GM12891 (cell line): ENCODE measurements around the gene FASTKD2. TPM values are rescaled to one million over a fixed set of nuclear protein-coding genes. Genes with fewer than 3 reads are reported as not detected.

ENCODE experiments used
- DNase-seq: peaks from one replicate; pipeline ENCODE4 v3.0.0; 2011; ENCODE audit warnings: low spot score; ENCODE audit not compliant: insufficient read length
- FAIRE-seq: peaks from 2 replicates; lab custom pipeline; 2011; peaks lifted over from hg19 to GRCh38; lab: Jason Lieb, UNC
- PAX5 ChIP-seq: IDR thresholded peaks from 2 replicates; pipeline ENCODE4 v1.6.1; 2011; ENCODE audit warnings: low read length, moderate library complexity, mild to moderate bottlenecking; ENCODE audit not compliant: insufficient read depth, severe bottlenecking
- POLR2A ChIP-seq: IDR thresholded peaks from 2 replicates; pipeline ENCODE4 v1.6.1; 2011; ENCODE audit warnings: low read depth, low read length, control low read depth
- POLR2AphosphoS5 ChIP-seq: IDR thresholded peaks from 2 replicates; pipeline ENCODE4 v1.6.1; 2011; ENCODE audit warnings: low read depth, low read length, control low read depth
- POU2F2 ChIP-seq: IDR thresholded peaks from 2 replicates; pipeline ENCODE4 v1.6.1; 2011; ENCODE audit warnings: low read depth, mild to moderate bottlenecking, control low read depth, low read length, moderate library complexity
- SPI1 ChIP-seq: IDR thresholded peaks from 2 replicates; pipeline ENCODE4 v1.6.1; 2011; ENCODE audit warnings: low read depth, low read length, control low read depth
- TAF1 ChIP-seq: IDR thresholded peaks from 2 replicates; pipeline ENCODE4 v1.6.1; 2011; ENCODE audit warnings: low read depth, low read length, control low read depth
- polyA plus RNA-seq: library from polyadenylated mRNA; unstranded; fragments of >200 nt; gene quantifications from one replicate; pipeline ENCODE4 v1.2.1, GENCODE V29; 2012; ENCODE audit warnings: low read depth, missing spikeins, inconsistent platforms; ENCODE audit not compliant: missing spikeins

FASTKD2 gene
- polyA plus RNA-seq, result 17.5 TPM

GRCh38 chr2:206765242-206766056, at the start of gene FASTKD2, which contains the start of gene MDH1B:
FASTKD2 (plus strand) TSS chr2:206765606; CDS start chr2:206766694, 1,088 bp downstream.
MDH1B (minus strand) TSS chr2:206765328; CDS start chr2:206765271, 57 bp downstream.
- TF ChIP-seq PAX5 (peak; percentile 45), POU2F2 (no peak), SPI1 (no peak), TAF1 (peak; percentile 96), POLR2A (peak; percentile 97), POLR2AphosphoS5 (peak; percentile 95)
- FAIRE-seq (peak; percentile 97), DNase-seq (peak; percentile 51)

GRCh38 chr2:206716623-206717022, 48.8 kb upstream of the FASTKD2 start:
- FAIRE-seq, result no peak
- DNase-seq, result no peak
- TF ChIP-seq POU2F2 (no peak), PAX5 (no peak), SPI1 (no peak), POLR2A (no peak), POLR2AphosphoS5 (no peak), TAF1 (no peak)

DNA sequence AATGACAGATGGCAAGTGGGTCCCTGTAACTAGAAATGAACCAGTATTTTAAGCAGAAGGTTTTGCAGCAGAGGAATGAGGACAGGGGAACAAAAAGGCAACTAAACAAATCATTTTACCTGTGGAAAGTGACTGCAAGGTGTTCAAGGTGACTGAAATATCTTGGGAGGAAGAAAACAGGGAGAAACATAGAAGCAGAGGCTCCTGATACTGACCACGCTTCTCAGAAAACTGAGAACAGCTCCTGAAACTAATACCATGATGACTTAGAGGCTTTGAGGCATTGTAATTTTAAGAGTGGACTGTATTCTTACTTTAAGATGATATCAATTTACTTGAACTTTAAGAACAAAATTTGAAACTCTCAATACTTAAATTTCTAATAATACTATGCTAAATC, 47.1 kb upstream of the FASTKD2 start, which contains the start of gene DYTN:
DYTN (minus strand) TSS at position 101 of the 400 bp plus-strand sequence. CDS start 117 bp downstream, outside the sequence.
- DNase-seq, result no peak
- FAIRE-seq, result no peak
- no peak for TF ChIP-seq TAF1
- no peak for TF ChIP-seq POLR2AphosphoS5
- no peak for TF ChIP-seq PAX5
- no peak for TF ChIP-seq POU2F2
- no peak for TF ChIP-seq SPI1
- no peak for TF ChIP-seq POLR2A

DNA sequence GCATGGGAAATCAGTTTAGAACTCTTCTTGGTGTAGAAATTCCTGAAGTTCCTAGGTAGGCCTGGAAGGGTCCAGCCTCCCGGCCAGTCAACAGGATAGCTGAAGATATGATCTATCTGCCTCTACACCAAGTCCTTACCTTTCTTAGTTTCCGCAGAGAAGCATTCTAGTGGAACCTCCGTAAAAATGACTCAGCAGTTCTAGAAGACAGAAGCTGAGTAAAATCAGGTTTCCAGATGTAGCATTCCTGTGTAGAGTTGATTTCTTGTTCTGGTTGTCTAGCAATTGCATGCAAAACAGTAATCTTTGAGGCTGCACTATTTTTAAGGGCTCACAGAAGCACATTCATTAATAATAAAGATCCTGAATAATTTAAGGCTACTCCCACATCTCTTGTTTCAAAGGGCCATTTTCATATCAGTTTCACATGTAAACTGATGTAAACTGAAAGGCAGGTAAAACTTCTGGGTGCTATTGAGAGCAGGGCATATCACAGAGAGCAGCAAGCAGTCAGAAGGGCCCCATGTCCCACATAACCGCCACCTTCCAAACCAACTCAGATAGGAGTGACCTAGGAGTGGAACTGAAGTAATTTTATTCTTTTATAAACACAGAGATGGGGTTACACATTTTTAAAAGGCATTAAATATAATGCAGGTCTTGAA, 44.0 kb upstream of the FASTKD2 start:
- no peak for FAIRE-seq

DNA sequence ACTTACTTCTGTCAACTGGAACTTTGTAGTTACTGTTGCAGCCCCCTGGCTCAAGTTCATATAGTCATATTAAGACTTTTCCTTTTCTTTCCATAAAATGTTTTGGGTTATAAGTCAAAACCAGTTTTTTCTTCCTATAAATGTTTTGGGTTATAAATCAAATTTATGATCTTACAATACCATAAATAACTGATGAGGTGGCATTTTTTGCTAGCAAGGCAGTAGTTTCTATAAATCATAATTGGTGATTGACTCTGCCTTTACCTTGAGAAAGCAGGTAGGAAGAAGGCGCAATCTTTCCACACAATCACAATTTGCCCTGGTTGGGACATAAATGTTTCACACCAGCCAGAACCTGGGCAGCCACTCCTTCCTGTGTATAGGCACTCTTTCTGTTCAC, 42.1 kb upstream of the FASTKD2 start:
- DNase-seq, result no peak
- TF ChIP-seq POU2F2 (no peak), PAX5 (no peak), POLR2A (no peak), POLR2AphosphoS5 (no peak), SPI1 (no peak), TAF1 (no peak)
- no peak for FAIRE-seq

More for the DNA sequence above, 44.0 kb upstream of the FASTKD2 start:
- DNase-seq, result no peak
- TF ChIP-seq TAF1 (no peak), POLR2A (no peak), POLR2AphosphoS5 (no peak), PAX5 (no peak), SPI1 (no peak)

- FAIRE-seq, result no peak
- TF ChIP-seq SPI1, result no peak
- no peak for TF ChIP-seq POLR2AphosphoS5
- no peak for TF ChIP-seq TAF1
- no peak for DNase-seq
Observed at GRCh38 chr2:206727287-206727686, 38.1 kb upstream of the FASTKD2 start.

GRCh38 chr2:206728277-206729199, 36.9 kb upstream of the FASTKD2 start:
- FAIRE-seq (no peak), DNase-seq (no peak)
- no peak for TF ChIP-seq POLR2A
- no peak for TF ChIP-seq POLR2AphosphoS5
- TF ChIP-seq TAF1, result no peak
- TF ChIP-seq PAX5, result no peak
- no peak for TF ChIP-seq POU2F2
- no peak for TF ChIP-seq SPI1

- no peak for FAIRE-seq
Observed at GRCh38 chr2:206733341-206733740, 32.1 kb upstream of the FASTKD2 start.

More at GRCh38 chr2:206733341-206733740, 32.1 kb upstream of the FASTKD2 start:
- DNase-seq, result no peak
- TF ChIP-seq SPI1 (no peak), POU2F2 (no peak), TAF1 (no peak), POLR2A (no peak), PAX5 (no peak)
